AG10803 (cell line): ENCODE data around the gene UMAD1.

Experiments used
- DNase-seq: peaks from one replicate; pipeline ENCODE4 v3.0.0; 2010; ENCODE audit warnings: low read depth
- H3K4me3 ChIP-seq: 2 replicates; pipeline ENCODE4 v1.5.1; 2011; ENCODE audit warnings: mild to moderate bottlenecking, low read length, control low read depth
- TF ChIP-seq, protein P1 (sequence below): conservative IDR thresholded peaks from 2 replicates; pipeline ENCODE4 v1.5.1; 2011; ENCODE audit warnings: mild to moderate bottlenecking, low read length, control low read depth, inconsistent platforms

The UMAD1 gene

DNA sequence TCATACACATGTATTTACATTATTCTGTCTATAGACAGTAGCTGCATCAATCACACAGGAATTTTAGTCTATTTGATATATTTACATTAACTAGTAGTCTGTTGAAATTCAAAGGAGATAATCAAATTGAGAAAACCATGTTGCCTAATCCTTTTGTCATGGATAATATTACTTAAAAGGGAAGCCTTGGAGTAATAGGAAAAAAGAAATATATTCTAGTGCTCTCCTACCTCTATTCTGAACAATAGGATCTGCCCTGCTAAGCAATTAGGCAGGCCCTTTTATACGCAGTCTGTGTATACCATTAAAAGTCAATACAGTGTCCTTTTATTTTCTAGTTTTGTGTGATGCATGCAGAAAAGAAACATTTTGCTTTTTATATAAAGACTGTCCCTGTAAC lies 24.5 kb downstream of the UMAD1 start:
- TF ChIP-seq, protein P1, sequence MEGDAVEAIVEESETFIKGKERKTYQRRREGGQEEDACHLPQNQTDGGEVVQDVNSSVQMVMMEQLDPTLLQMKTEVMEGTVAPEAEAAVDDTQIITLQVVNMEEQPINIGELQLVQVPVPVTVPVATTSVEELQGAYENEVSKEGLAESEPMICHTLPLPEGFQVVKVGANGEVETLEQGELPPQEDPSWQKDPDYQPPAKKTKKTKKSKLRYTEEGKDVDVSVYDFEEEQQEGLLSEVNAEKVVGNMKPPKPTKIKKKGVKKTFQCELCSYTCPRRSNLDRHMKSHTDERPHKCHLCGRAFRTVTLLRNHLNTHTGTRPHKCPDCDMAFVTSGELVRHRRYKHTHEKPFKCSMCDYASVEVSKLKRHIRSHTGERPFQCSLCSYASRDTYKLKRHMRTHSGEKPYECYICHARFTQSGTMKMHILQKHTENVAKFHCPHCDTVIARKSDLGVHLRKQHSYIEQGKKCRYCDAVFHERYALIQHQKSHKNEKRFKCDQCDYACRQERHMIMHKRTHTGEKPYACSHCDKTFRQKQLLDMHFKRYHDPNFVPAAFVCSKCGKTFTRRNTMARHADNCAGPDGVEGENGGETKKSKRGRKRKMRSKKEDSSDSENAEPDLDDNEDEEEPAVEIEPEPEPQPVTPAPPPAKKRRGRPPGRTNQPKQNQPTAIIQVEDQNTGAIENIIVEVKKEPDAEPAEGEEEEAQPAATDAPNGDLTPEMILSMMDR: no peak

DNA sequence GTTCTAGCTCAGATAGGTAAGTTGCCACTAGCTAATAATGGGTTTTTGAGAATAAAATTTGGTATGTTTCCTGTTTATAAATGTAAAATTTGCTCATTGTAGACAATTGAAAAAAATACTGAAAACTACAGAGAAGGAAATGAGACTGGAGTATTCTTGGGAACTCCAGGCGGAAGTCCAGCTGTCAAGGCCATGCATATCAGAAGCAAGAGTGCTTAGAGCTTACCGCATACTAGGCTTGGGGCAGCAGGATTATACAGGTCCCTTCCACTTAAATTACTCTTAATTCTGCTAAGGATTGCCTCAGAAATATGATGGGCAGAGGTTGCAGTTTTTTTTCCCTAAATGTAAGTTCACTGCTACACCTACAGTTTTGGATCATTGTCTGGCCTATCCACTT lies 26.6 kb downstream of the UMAD1 start:
- H3K4me3 ChIP-seq: no peak overlapping the region
- TF ChIP-seq, protein P1: no peak
- no peak for DNase-seq

More for the DNA sequence above, 24.5 kb downstream of the UMAD1 start:
- H3K4me3 ChIP-seq: no peak overlapping the region
- no peak for DNase-seq

DNA sequence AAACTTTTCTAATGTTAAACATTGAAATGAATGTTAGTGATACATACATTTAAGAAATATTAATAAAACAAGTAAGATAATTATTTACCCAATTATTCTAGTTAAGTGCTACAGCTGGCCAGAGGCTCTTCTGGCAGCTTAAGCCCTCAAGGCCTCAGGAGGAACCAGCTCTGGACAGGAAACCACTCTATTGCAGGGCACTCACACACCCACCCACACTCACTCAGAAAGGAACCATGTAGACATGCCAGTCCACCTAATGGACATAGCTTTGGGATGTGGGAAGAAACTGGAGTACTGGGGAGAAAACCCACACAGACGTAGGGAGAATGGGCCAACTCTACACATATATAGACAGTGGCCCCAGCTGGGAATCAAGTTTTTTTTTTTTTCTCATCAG lies 28.2 kb downstream of the UMAD1 start:
- TF ChIP-seq, protein P1: no peak
- no peak for DNase-seq
- no peak overlapping the region for H3K4me3 ChIP-seq

DNA sequence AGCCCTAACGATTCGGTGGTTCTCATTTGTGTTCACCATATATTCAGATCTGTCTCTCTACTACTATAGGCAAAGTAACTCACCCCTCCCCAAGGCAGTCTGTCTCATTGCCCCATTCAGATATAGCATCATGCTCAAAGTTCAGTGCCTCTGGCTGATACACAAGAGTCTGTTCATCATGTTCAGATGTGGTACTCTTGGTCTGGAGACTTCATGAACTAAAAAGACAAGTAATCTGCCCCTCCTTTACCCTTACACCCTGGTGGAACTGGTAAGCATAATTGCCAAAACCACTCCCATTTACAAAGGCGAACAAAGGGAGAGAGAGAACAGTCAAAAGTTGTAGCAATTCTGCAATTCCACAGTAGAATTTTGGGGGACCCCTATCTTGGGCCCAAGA lies 29.9 kb downstream of the UMAD1 start:
- H3K4me3 ChIP-seq: no peak overlapping the region
- no peak for DNase-seq
- TF ChIP-seq, protein P1: no peak

DNA sequence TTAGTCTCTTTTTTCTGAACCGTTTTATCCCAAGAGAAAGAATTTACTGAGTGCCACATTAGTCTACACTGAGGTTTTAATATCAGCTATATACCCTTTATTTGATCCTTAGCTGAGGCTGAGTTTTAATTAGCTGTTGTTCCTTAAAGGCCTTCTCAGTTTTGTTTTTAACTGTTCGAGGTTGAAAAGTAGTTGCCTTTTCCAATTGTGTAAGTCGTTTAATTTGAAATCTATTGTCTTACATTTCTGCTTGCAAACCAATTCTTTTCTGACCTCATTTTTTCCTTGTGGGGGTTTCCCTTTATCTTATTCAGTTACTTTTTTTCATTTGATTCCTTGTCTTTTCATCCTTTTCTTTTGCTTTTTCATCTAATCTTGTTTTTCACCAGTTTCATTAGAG lies 30.8 kb downstream of the UMAD1 start:
- no peak overlapping the region for H3K4me3 ChIP-seq
- DNase-seq: no peak
- TF ChIP-seq, protein P1: no peak

DNA sequence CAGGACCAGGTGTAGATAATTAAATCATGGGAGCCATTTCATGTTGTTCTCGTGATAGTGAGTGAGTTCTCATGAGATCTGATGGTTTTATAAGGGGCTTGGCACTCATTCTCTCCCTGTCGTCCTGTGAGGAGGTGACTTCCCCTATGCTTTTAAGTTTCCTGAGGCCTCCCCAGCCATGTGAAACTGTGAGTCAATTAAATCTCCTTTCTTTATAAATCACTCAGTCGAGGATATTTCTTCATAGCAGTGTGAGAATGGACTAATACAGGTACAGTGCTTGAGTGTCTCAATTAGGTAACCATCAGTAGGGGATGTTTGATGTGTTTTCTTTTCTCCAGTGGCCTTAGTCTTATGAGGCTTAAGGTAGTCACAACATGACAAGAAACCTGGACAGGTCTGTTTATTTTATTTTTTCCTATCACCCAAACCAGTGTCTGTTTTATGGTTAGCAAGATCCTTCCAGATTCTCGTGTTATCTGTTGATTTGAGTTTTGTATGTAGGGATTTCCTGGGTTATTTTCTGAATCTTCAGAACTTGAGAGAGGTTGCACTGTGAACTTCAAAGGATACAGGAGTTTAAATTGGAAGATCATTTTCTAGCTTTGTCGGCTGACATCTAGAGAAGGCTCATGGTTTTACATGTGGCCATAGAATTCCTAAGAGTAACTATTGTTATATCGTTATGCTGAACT lies 32.1 kb downstream of the UMAD1 start:
- no peak for DNase-seq
- TF ChIP-seq, protein P1: no peak
- H3K4me3 ChIP-seq: no peak overlapping the region

DNA sequence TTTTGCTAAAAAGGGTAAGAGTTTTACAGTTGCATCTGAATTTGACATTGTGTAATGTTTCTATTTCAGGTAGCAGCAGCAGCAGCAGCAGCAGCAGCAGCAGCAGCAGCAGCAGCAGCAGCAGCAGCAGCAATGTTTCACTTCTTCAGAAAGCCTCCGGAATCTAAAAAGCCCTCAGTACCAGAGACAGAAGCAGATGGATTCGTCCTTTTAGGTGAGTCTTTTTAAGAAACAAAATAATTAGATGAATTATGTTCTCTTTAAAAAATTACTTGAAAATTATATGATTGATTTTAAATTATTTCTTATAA lies 32.6 kb downstream of the UMAD1 start:
- TF ChIP-seq, protein P1: no peak
- no peak for DNase-seq
- H3K4me3 ChIP-seq: no peak overlapping the region
